HG03354 (cell line): ENCODE measurements around the gene ATP6V1D.

Experiments used
- ATAC-seq: cut with Tn5 transposase; IDR thresholded peaks from one replicate; pipeline ENCODE4 v1.9.1; 2021; ENCODE audit warnings: mild to moderate bottlenecking; ENCODE audit not compliant: unreplicated experiment, poor library complexity, severe bottlenecking

ATP6V1D gene

GRCh38 chr14:67311868-67312267 is 47.7 kb downstream of the ATP6V1D start:
- no peak for ATAC-seq
